ENCODE results near the gene FAM83C.

- TF ChIP-seq CTCF (IDR thresholded peaks at IDR 0.05) (no peak), EP300 (IDR thresholded peaks at IDR 0.05) (no peak), POLR2A (IDR thresholded peaks at IDR 0.05) (no peak)
Observed at GRCh38 chr20:35243317-35243716, 48.9 kb downstream of the FAM83C start.
